Subcutaneous adipose tissue (tissue), 4 donors: ENCODE results near the gene DGKH. TPM values are rescaled to one million over a fixed set of nuclear protein-coding genes. Genes with fewer than 3 reads are reported as not detected.

Source experiments
- CTCF ChIP-seq: fragments of 450-650 bp; IDR thresholded peaks from one replicate; pipeline ENCODE4 v1.5.1; 2016; ENCODE audit warnings: low read depth, mild to moderate bottlenecking, control low read depth, antibody characterized with exemption, moderate library complexity
- total RNA-seq, 4 donors: library from RNA; depleted of rRNA; stranded (reverse); fragments of >200 nt; gene quantifications; one replicate each; pipeline ENCODE4 v1.1.0, GENCODE V29; 2016

Gene DGKH
- total RNA-seq, 4 donors from 2014 or later: 11.9 to 19.8 (median 13.5) TPM

- TF ChIP-seq CTCF: no peak
These were observed 986 bp downstream of the DGKH start for GRCh38 chr13:42049454-42049813.

- no peak for TF ChIP-seq CTCF
These were observed 6.5 kb downstream of the DGKH start for GRCh38 chr13:42054798-42055499.

DNA sequence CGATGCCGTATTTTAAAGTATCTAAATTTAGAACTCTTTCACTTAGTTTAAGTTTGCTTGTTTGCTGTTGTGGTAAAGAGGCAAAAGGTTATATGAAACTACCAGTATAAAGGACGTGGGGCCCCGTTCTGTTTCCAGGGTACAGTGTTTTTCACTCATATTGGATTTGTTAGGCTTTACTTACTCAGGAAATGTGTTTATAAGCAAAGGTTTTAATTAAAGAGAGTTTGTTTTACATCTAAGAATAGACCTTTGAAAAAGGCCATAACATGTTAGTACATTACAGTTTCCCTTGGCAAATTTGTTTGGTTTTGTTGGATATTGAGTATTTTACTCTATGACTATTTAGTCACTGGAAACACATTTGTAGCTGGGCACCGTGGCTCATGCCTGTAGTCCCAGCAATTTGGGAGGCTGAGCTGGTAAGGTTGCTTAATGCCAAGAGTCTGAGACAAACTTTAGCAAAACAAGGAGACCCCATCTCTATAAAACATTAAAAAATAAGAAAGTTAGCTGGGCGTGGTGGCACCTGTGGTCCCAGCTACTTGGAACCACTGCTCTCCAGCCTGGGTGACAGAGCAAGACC, 7.1 kb downstream of the DGKH start:
- TF ChIP-seq CTCF: no peak

DNA sequence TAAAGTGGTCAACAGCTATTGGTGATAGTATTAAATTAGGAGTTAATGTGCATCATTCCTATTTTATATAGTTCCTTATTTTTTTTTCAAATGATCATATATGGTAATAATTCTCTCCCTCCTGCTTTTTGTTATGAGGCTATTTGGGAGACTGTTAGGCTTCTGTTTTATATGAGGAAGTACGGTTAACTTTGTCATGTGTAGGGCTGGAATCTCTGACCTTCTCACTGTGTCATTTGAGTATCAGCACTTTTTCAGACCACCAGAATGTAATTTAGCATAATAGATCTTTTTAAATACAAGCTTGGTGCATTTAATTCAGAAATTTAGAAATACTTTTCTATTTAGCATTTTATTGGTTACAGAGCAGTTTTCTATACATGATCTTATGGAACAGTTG, 7.7 kb downstream of the DGKH start:
- TF ChIP-seq CTCF: no peak

GRCh38 chr13:42056583-42056982, 8.1 kb downstream of the DGKH start:
- TF ChIP-seq CTCF: no peak

GRCh38 chr13:42057918-42058530, 9.6 kb downstream of the DGKH start:
- no peak for TF ChIP-seq CTCF

DNA sequence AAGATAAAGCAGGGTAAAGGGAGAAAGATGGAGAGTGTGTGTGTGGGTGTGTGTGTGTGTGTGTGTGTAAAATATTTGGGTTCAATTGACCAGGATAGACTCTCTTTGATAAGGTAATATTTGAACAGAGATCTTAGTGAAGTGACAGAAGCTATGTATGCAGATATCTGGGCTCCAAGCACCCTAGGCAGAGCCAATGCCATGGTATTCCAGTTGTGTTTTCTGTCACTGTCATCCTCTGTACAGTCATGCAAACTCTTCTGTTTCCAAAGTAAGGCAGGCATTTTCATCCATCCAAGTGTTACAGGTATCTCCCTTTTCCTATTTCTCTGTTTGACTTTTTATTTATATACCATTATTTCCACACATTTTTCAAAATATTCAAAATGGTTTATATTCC, 13.5 kb downstream of the DGKH start:
- no peak for TF ChIP-seq CTCF
